Transverse colon (tissue), 4 donors: ENCODE results near the gene SULT4A1. TPM values are rescaled to one million over a fixed set of nuclear protein-coding genes. Genes with fewer than 3 reads are reported as not detected.

Experiments
- DNase-seq: peaks from one replicate; pipeline ENCODE4 v3.0.0-alpha.2; 2019
- H3K27ac ChIP-seq, 4 donors: fragments of 200-600 bp; sonication (generic); 2 replicates each; pipeline ENCODE4 v1.5.1; 2016 to 2018; ENCODE audit warnings: inconsistent platforms in 4 of 4
- H3K27me3 ChIP-seq: fragments of 200-600 bp; sonication (generic); 2 replicates; pipeline ENCODE4 v1.5.1; 2017; ENCODE audit warnings: inconsistent platforms
- H3K36me3 ChIP-seq, 4 donors: fragments of 200-600 bp; sonication (generic); 2 replicates each; pipeline ENCODE4 v1.5.1; 2017 to 2019; ENCODE audit warnings: inconsistent platforms in 4 of 4
- H3K4me1 ChIP-seq, 4 donors: fragments of 200-600 bp; sonication (generic); 2 replicates each; pipeline ENCODE4 v1.5.1; 2017 to 2020; ENCODE audit warnings: inconsistent platforms in 4 of 4
- H3K4me3 ChIP-seq, 4 donors: fragments of 200-600 bp; sonication (generic); 1 replicate in 1 of 4; 2 replicates in 3 of 4; pipeline versions ENCODE4 v1.5.1 to v1.6.1; 2017 to 2019; ENCODE audit warnings: inconsistent platforms in 4 of 4
- H3K9me3 ChIP-seq, 2 donors: fragments of 200-600 bp; sonication (generic); 2 replicates each; pipeline ENCODE4 v1.5.1; 2017 to 2019; ENCODE audit warnings: inconsistent platforms in 2 of 2
- CTCF ChIP-seq, 5 experiments: fragments of 200-600 bp in 3 of 5; fragments of 450-650 bp in 2 of 5; sonication (generic) in 3 of 5; IDR thresholded peaks; 1 replicate in 2 of 5; 2 replicates in 3 of 5; pipeline ENCODE4 v1.5.1; 2016 to 2017; ENCODE audit warnings: antibody characterized with exemption in 5 of 5, inconsistent platforms in 3 of 5, mild to moderate bottlenecking in 2 of 5, moderate library complexity in 1 of 5
- EP300 ChIP-seq: sonication (generic); formaldehyde crosslinking; IDR thresholded peaks from one replicate; pipeline ENCODE4 v1.6.1; 2017; ENCODE audit warnings: antibody characterized with exemption, low read depth
- POLR2A ChIP-seq: fragments of 450-650 bp; IDR thresholded peaks from one replicate; pipeline ENCODE4 v1.6.1; 2016; ENCODE audit warnings: antibody characterized with exemption, mild to moderate bottlenecking, moderate library complexity
- POLR2AphosphoS5 ChIP-seq, 3 donors: sonication (generic); formaldehyde crosslinking; IDR thresholded peaks; one replicate each; pipeline ENCODE4 v1.6.1; 2016; ENCODE audit warnings: antibody characterized with exemption in 3 of 3
- WGBS, 2 donors: methylation state at CpG; one replicate each; pipeline ENCODE4 v1.1.5; 2018; ENCODE audit warnings: low coverage in 1 of 2; 5-methylcytosine and 5-hydroxymethylcytosine counted together
- in situ Hi-C, 4 donors: fragments of 200-750 bp; cut with MboI; loops; one replicate each; pipeline versions ENCODE4 v1.15.0 to v1.15.1; 2017; ENCODE audit warnings: low sequenced_read_pairs in 3 of 4, low pct_ligation_motif_present in 1 of 4, low pct_unique_long_range_greater_than_20kb in 1 of 4
- intact Hi-C: fragments of 100-400 bp; cut with DNase I; formaldehyde crosslinking; loops from one replicate; pipeline ENCODE4 v1.15.1; 2023; ENCODE audit warnings: low total_unique reads
- total RNA-seq, 4 donors: library from RNA; depleted of rRNA; stranded (reverse); fragments of >200 nt; gene quantifications; one replicate each; pipeline ENCODE4 v1.1.0, GENCODE V29; 2016

SULT4A1 gene
- total RNA-seq, 4 donors from 2014 or later, result 0.32 to 0.68 TPM; not detected in 2

GRCh38 chr22:43846966-43847365, 15.3 kb downstream of the SULT4A1 start:
- no peak overlapping the region for H3K4me3 ChIP-seq
- TF ChIP-seq POLR2A (no peak), POLR2AphosphoS5 (IDR thresholded peaks at IDR 0.05) (no peak), CTCF (IDR thresholded peaks at IDR 0.05) (no peak), EP300 (no peak)
- no peaks in the 10 kb centered on the region for H3K4me1 ChIP-seq
- intact Hi-C loops, result no loop called here
- DNase-seq, result no peak
- WGBS, 2 donors, result 78% methylated on average over 11 of the region's 11 CpGs; no CpG with 5 or more reads in 1 of the 2 donors
- H3K27ac ChIP-seq, result no peak overlapping the region
- peaks cover 8% of the 10 kb centered on the region for H3K27me3 ChIP-seq
- in situ Hi-C loops, result loop anchor here in 1 of 4 donors (25.0 kb wide), 1 partner anchor 90 kb away; no protein-coding TSS in a partner anchor
- no peaks in the 10 kb centered on the region for H3K9me3 ChIP-seq
- no peaks in the 10 kb centered on the region for H3K36me3 ChIP-seq

GRCh38 chr22:43845981-43846380, 16.3 kb downstream of the SULT4A1 start:
- Histone ChIP-seq H3K4me3 (no peak overlapping the region), H3K4me1 (no peaks in the 10 kb centered on the region), H3K36me3 (no peaks in the 10 kb centered on the region), H3K9me3 (no peaks in the 10 kb centered on the region), H3K27me3 (no peaks in the 10 kb centered on the region), H3K27ac (no peak overlapping the region)
- 69 to 72% methylated on average over 9 to 11 of the region's 11 CpGs for WGBS, 2 donors
- TF ChIP-seq POLR2AphosphoS5 (IDR thresholded peaks at IDR 0.05), result no peak
- TF ChIP-seq CTCF (IDR thresholded peaks at IDR 0.05), result no peak
- no peak for TF ChIP-seq EP300
- TF ChIP-seq POLR2A, result no peak
- DNase-seq, result no peak
- in situ Hi-C loops, result loop anchor here in 1 of 4 donors (25.0 kb wide), 1 partner anchor 91 kb away; no protein-coding TSS in a partner anchor
- intact Hi-C loops, result no loop called here

- Histone ChIP-seq H3K27me3 (no peaks in the 10 kb centered on the region), H3K4me3 (no peak overlapping the region), H3K4me1 (no peaks in the 10 kb centered on the region), H3K27ac (no peak overlapping the region), H3K9me3 (no peaks in the 10 kb centered on the region), H3K36me3 (no peaks in the 10 kb centered on the region)
- no peak for DNase-seq
- intact Hi-C loops (no loop called here), in situ Hi-C loops (loop anchor here in 1 of 4 donors (25.0 kb wide), 1 partner anchor 92 kb away; no protein-coding TSS in a partner anchor)
- WGBS, 2 donors, result 81% methylated on average over 27 of the region's 31 CpGs; no CpG with 5 or more reads in 1 of the 2 donors
- TF ChIP-seq CTCF (IDR thresholded peaks at IDR 0.05), result no peak
- no peak for TF ChIP-seq POLR2A
- no peak for TF ChIP-seq EP300
- no peak for TF ChIP-seq POLR2AphosphoS5 (IDR thresholded peaks at IDR 0.05)
Measured at GRCh38 chr22:43844560-43845545, 17.5 kb downstream of the SULT4A1 start.

- intact Hi-C loops, result no loop called here
- Histone ChIP-seq H3K4me3 (no peak overlapping the region), H3K27me3 (no peaks in the 10 kb centered on the region), H3K4me1 (no peaks in the 10 kb centered on the region), H3K27ac (no peak overlapping the region), H3K36me3 (no peaks in the 10 kb centered on the region), H3K9me3 (no peaks in the 10 kb centered on the region)
- TF ChIP-seq POLR2AphosphoS5 (IDR thresholded peaks at IDR 0.05) (no peak), CTCF (IDR thresholded peaks at IDR 0.05) (no peak), EP300 (no peak), POLR2A (no peak)
- WGBS, 2 donors, result 80 to 85% methylated on average over 1 to 19 of the region's 21 CpGs
- DNase-seq, result no peak
- in situ Hi-C loops, result loop anchor here in 1 of 4 donors (25.0 kb wide), 1 partner anchor 93 kb away; no protein-coding TSS in a partner anchor
Measured at GRCh38 chr22:43843783-43844530, 18.4 kb downstream of the SULT4A1 start.
